Gastrocnemius medialis (tissue), 4 donors: ENCODE measurements around the gene SRP68. TPM values are rescaled to one million over a fixed set of nuclear protein-coding genes. Genes with fewer than 3 reads are reported as not detected.

Experiments
- ATAC-seq, 2 donors: fragments of 150-250 bp; one replicate each; pipeline ENCODE4 v1.9.1; 2016
- DNase-seq, 2 donors: peaks; one replicate each; pipeline ENCODE4 v3.0.0-alpha.2; 2019
- H3K27ac ChIP-seq, 4 donors: fragments of 200-600 bp; sonication (generic); 1 replicate in 1 of 4; 2 replicates in 3 of 4; pipeline ENCODE4 v1.5.1; 2016 to 2018; ENCODE audit warnings: mild to moderate bottlenecking in 2 of 4, moderate library complexity in 1 of 4
- H3K27me3 ChIP-seq, 3 donors: fragments of 200-600 bp; sonication (generic) in 2 of 3; 1 replicate in 1 of 3; 2 replicates in 2 of 3; pipeline versions ENCODE4 v1.5.1 to v1.6.0; 2016 to 2019; ENCODE audit warnings: mild to moderate bottlenecking in 1 of 3, moderate library complexity in 1 of 3
- H3K36me3 ChIP-seq, 2 donors: fragments of 200-600 bp; sonication (generic) in 1 of 2; one replicate each; pipeline ENCODE4 v1.5.1; 2017 to 2018
- H3K4me1 ChIP-seq, 2 donors: fragments of 200-600 bp; sonication (generic) in 1 of 2; one replicate each; pipeline ENCODE4 v1.5.1; 2016 to 2017; ENCODE audit warnings: mild to moderate bottlenecking in 2 of 2
- H3K4me3 ChIP-seq, 4 donors: fragments of 200-600 bp; sonication (generic) in 3 of 4; 1 replicate in 1 of 4; 2 replicates in 3 of 4; pipeline ENCODE4 v1.5.1; 2016 to 2019; ENCODE audit warnings: mild to moderate bottlenecking in 2 of 4
- H3K9me3 ChIP-seq, 3 donors: fragments of 200-600 bp; sonication (generic) in 2 of 3; 1 replicate in 1 of 3; 2 replicates in 2 of 3; pipeline ENCODE4 v1.5.1; 2016 to 2019
- CTCF ChIP-seq, 5 experiments: fragments of 450-650 bp in 3 of 5; fragments of 200-600 bp in 2 of 5; sonication (generic) in 2 of 5; IDR thresholded peaks in 4 of 5; conservative IDR thresholded peaks in 1 of 5; 1 replicate in 4 of 5; 2 replicates in 1 of 5; pipeline ENCODE4 v1.5.1; 2016 to 2019; ENCODE audit warnings: antibody characterized with exemption in 5 of 5, mild to moderate bottlenecking in 3 of 5, moderate library complexity in 3 of 5
- POLR2A ChIP-seq, 2 donors: fragments of 450-650 bp; IDR thresholded peaks; one replicate each; pipeline ENCODE4 v1.6.1; 2017; ENCODE audit warnings: antibody characterized with exemption in 2 of 2, mild to moderate bottlenecking in 2 of 2, moderate library complexity in 2 of 2
- in situ Hi-C, 4 donors: fragments of 200-750 bp; cut with MboI; loops; one replicate each; pipeline versions ENCODE4 v1.15.0 to v1.8.0; 2017; ENCODE audit warnings: low sequenced_read_pairs in 4 of 4
- intact Hi-C: fragments of 100-400 bp; cut with DNase I; formaldehyde crosslinking; loops from one replicate; pipeline ENCODE4 v1.15.1; 2023; ENCODE audit warnings: low total_unique reads
- total RNA-seq, 4 donors: library from RNA; depleted of rRNA; stranded (reverse); fragments of >200 nt; gene quantifications; one replicate each; pipeline versions ENCODE4 v1.1.0 to v1.2.3, GENCODE V29; 2016

The SRP68 gene
- total RNA-seq, 4 donors from 2014 or later: 33.0 to 76.7 (median 66.7) TPM

GRCh38 chr17:76004750-76005262, 67.5 kb downstream of the SRP68 start:
- no peaks in the 10 kb centered on the region for H3K9me3 ChIP-seq
- no peaks in the 10 kb centered on the region for H3K36me3 ChIP-seq
- intact Hi-C loops (loop anchor here (1.0 kb wide), 2 partner anchors 26 to 100 kb away; partner anchors contain the start of genes ACOX1 and TEN1), in situ Hi-C loops (loop anchor here (5.0 kb wide), 1 partner anchor 98 kb away; no protein-coding TSS in a partner anchor)
- H3K27me3 ChIP-seq: no peaks in the 10 kb centered on the region
- TF ChIP-seq CTCF (IDR thresholded peaks at IDR 0.05 in 4 of 5, conservative IDR thresholded peaks at IDR 0.05 in 1 of 5): no peak
- TF ChIP-seq POLR2A (IDR thresholded peaks at IDR 0.05): no peak
- H3K27ac ChIP-seq: peak overlapping the region in 2 of 4 donors; percentile 27 to 36
- ATAC-seq (no peak), DNase-seq (no peak)
- peaks cover 13 to 16% of the 10 kb centered on the region in 2 donors for H3K4me1 ChIP-seq
- H3K4me3 ChIP-seq: no peak overlapping the region

DNA sequence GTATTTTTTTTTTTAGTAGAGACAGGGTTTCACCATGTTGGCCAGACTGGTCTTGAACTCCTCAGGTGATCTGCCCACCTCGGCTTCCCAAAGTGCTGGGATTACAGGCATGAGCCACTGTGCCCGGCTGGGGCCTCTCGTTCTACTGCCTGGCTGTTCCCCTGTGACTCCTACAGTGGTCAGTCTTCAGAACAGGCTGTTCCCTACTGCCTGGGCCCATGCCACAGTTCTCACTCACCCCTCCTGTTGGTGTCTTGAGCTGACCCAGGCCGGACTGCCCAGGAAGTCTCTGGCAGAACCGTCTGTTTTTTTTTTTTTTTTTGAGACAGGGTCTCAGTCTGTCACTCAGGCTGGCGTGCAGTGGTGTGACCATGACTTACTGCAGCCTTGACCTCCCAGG, 68.4 kb downstream of the SRP68 start:
- intact Hi-C loops: no loop called here
- Histone ChIP-seq H3K4me3 (no peak overlapping the region), H3K27me3 (no peaks in the 10 kb centered on the region), H3K9me3 (no peaks in the 10 kb centered on the region), H3K4me1 (peaks cover 13 to 16% of the 10 kb centered on the region in 2 donors), H3K27ac (peak overlapping the region in 3 of 4 donors; percentile 13 to 71 (median 54)), H3K36me3 (no peaks in the 10 kb centered on the region)
- ATAC-seq: peak in 1 of 2 donors; percentile 70
- TF ChIP-seq CTCF (IDR thresholded peaks at IDR 0.05 in 4 of 5, conservative IDR thresholded peaks at IDR 0.05 in 1 of 5): no peak
- no peak for TF ChIP-seq POLR2A (IDR thresholded peaks at IDR 0.05)
- peak; percentile 39 to 45 for DNase-seq
- in situ Hi-C loops: no loop called here

DNA sequence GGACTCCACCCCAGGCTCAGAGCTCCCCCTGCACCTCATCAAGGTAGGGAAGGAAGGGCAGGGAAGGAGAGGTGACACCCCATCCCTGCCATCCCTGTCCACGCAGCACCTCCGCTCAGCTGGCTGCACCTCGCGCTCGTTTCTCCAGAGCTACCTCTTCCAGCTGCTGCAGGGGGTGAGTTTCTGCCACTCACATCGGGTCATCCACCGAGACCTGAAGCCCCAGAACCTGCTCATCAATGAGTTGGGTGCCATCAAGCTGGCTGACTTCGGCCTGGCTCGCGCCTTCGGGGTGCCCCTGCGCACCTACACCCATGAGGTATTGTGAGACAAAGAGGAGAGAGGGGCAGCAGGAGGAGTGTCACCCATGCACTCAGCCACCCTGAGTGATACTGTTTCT, 70.2 kb downstream of the SRP68 start:
- Histone ChIP-seq H3K4me3 (no peak overlapping the region), H3K27me3 (no peaks in the 10 kb centered on the region), H3K9me3 (no peaks in the 10 kb centered on the region), H3K4me1 (peaks cover 13 to 16% of the 10 kb centered on the region in 2 donors), H3K27ac (no peak overlapping the region), H3K36me3 (no peaks in the 10 kb centered on the region)
- no peak for DNase-seq
- in situ Hi-C loops (no loop called here), intact Hi-C loops (no loop called here)
- ATAC-seq: no peak
- no peak for TF ChIP-seq POLR2A (IDR thresholded peaks at IDR 0.05)
- TF ChIP-seq CTCF (IDR thresholded peaks at IDR 0.05 in 4 of 5, conservative IDR thresholded peaks at IDR 0.05 in 1 of 5): no peak

- Histone ChIP-seq H3K4me1 (peaks cover 13 to 16% of the 10 kb centered on the region in 2 donors), H3K9me3 (no peaks in the 10 kb centered on the region), H3K4me3 (no peak within 1 kb of the TSS), H3K36me3 (no peaks in the 10 kb centered on the region), H3K27ac (no peak within 1 kb of the TSS), H3K27me3 (no peaks in the 10 kb centered on the region)
- ATAC-seq (no peak), DNase-seq (no peak)
- in situ Hi-C loops: no loop called here
- TF ChIP-seq CTCF (IDR thresholded peaks at IDR 0.05 in 4 of 5, conservative IDR thresholded peaks at IDR 0.05 in 1 of 5): no peak
- no peak for TF ChIP-seq POLR2A (IDR thresholded peaks at IDR 0.05)
- intact Hi-C loops: no loop called here
These were observed 71.4 kb downstream of the SRP68 start, which contains the start of gene CDK3 for GRCh38 chr17:76000755-76001521. CDK3 (plus strand) TSS chr17:76000855; CDS start chr17:76001426, 571 bp downstream.
